OCI-LY7 (cell line): ENCODE data around the gene UGT1A6. TPM values are rescaled to one million over a fixed set of nuclear protein-coding genes. Genes with fewer than 3 reads are reported as not detected.

Experiments used
- BruUV-seq: library from RNA; stranded (reverse); fragments of 400-500 nt; replicated peaks from 2 replicates; lab custom pipeline; 2021; lab: Mats Ljungman, UMichigan
- CTCF ChIA-PET: fragments of 300-600 bp; sonication (Branson Sonifier 250); formaldehyde crosslinking; loops from one replicate; lab custom pipeline; 2022; ENCODE audit warnings: antibody characterized with exemption; ENCODE audit not compliant: unreplicated experiment; lab: Charles Lee
- POLR2A ChIA-PET: fragments of 300-600 bp; sonication (Branson Sonifier 250); formaldehyde crosslinking; loops from one replicate; lab custom pipeline; 2022; ENCODE audit warnings: antibody characterized with exemption; lab: Charles Lee
- DNase-seq: peaks from one replicate; pipeline ENCODE4 v3.0.0-alpha.2; 2015; ENCODE audit warnings: low spot score
- H2AFZ ChIP-seq: fragments of 200-600 bp; sonication (generic), shearing (Covaris generic); 2 replicates; pipeline ENCODE4 v1.6.1; 2014; ENCODE audit warnings: mild to moderate bottlenecking, antibody characterized with exemption, low read length, moderate library complexity
- H3K27ac ChIP-seq: fragments of 200-600 bp; sonication (generic); 2 replicates; pipeline ENCODE4 v1.5.1; 2014; ENCODE audit warnings: mixed run types, low read depth, mild to moderate bottlenecking, moderate library complexity, low read length, inconsistent platforms; ENCODE audit not compliant: poor library complexity, severe bottlenecking
- H3K36me3 ChIP-seq: fragments of 200-600 bp; sonication (generic); 2 replicates; pipeline ENCODE4 v1.6.1; 2014; ENCODE audit warnings: mild to moderate bottlenecking, antibody characterized with exemption, low read length, moderate library complexity, mixed read lengths; ENCODE audit not compliant: insufficient read depth
- H3K4me1 ChIP-seq: fragments of 200-600 bp; sonication (generic); 2 replicates; pipeline ENCODE4 v1.5.1; 2014; ENCODE audit warnings: mild to moderate bottlenecking, low read length; ENCODE audit not compliant: insufficient read depth, poor library complexity, severe bottlenecking
- H3K4me2 ChIP-seq: fragments of 200-600 bp; sonication (generic); 2 replicates; pipeline ENCODE4 v1.6.1; 2014; ENCODE audit warnings: mild to moderate bottlenecking, low read length
- H3K4me3 ChIP-seq: fragments of 200-600 bp; sonication (generic); 2 replicates; pipeline ENCODE4 v1.5.1; 2014; ENCODE audit warnings: mild to moderate bottlenecking, low read depth, low read length; ENCODE audit not compliant: poor library complexity, severe bottlenecking
- H3K79me2 ChIP-seq: fragments of 200-600 bp; sonication (generic); 2 replicates; pipeline ENCODE4 v1.6.1; 2016; ENCODE audit warnings: low read depth, mild to moderate bottlenecking, low read length, moderate library complexity, mixed read lengths; ENCODE audit not compliant: insufficient read depth
- H3K9me2 ChIP-seq: fragments of 200-600 bp; sonication (generic); 2 replicates; pipeline ENCODE4 v1.6.1; 2016; ENCODE audit warnings: mild to moderate bottlenecking, low read length, mixed read lengths; ENCODE audit not compliant: insufficient read depth
- H3K9me3 ChIP-seq: fragments of 200-600 bp; sonication (generic); 2 replicates; pipeline ENCODE4 v1.6.1; 2014; ENCODE audit warnings: mild to moderate bottlenecking, mixed run types, low read length, mixed read lengths
- H4K20me1 ChIP-seq: fragments of 200-600 bp; sonication (generic); 2 replicates; pipeline ENCODE4 v1.6.1; 2014; ENCODE audit warnings: mild to moderate bottlenecking, antibody characterized with exemption, low read length, moderate library complexity, mixed read lengths; ENCODE audit not compliant: insufficient read depth
- EZH2phosphoT487 ChIP-seq: fragments of 200-600 bp; sonication (generic); IDR thresholded peaks from 2 replicates; pipeline ENCODE4 v1.6.1; 2018; ENCODE audit warnings: low read depth, borderline replicate concordance, mild to moderate bottlenecking, mixed run types, antibody characterized with exemption, low read length, moderate library complexity, mixed read lengths
- intact Hi-C: fragments of 100-400 bp; cut with micrococcal nuclease; formaldehyde crosslinking; loops from one replicate; pipeline ENCODE4 v1.10.0; 2022; ENCODE audit not compliant: unreplicated experiment
- total RNA-seq, 2 experiments: library from RNA; depleted of rRNA in 1 of 2; stranded (reverse); fragments of >200 nt in 1 of 2; shearing (Covaris generic) in 1 of 2; gene quantifications; 2 replicates each; pipeline ENCODE4 v1.2.3, GENCODE V29; 2014 to 2022
- TF ChIP-seq, protein P1 (sequence below): fragments of 200-600 bp; sonication (generic); conservative IDR thresholded peaks from 2 replicates; pipeline ENCODE4 v1.5.1; 2014; ENCODE audit warnings: mild to moderate bottlenecking, antibody characterized with exemption, low read length, moderate library complexity, mixed read lengths

The UGT1A6 gene
- total RNA-seq, 2 experiments from 2014 or later: not detected

DNA sequence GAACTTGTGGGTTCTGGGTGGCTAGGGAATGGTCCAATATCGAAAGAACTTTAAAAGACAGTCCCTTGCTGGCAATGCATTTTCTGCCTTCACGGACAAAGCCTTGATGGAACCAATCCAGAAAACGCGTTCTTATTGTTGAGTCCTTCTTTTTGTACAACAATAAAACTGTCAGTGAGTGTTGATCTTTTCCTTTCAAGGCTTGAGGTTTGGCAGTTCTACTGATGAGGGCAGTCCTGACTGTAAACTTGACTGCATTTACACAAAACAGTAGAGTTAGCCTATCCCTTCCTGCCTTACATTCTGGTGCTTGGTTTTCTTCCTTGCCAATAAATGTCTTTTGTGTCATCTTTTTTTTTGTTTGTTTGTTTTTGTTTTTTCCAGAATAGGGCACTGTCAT lies 13.5 kb upstream of the UGT1A6 start:
- no peak overlapping the region for H3K27ac ChIP-seq
- no peak for DNase-seq
- H4K20me1 ChIP-seq: no peaks in the 10 kb centered on the region
- peaks cover 3% of the 10 kb centered on the region for H3K4me1 ChIP-seq
- H3K36me3 ChIP-seq: no peaks in the 10 kb centered on the region
- no peak overlapping the region for H3K4me3 ChIP-seq
- intact Hi-C loops: no loop called here
- H3K9me3 ChIP-seq: no peaks in the 10 kb centered on the region
- no peaks in the 10 kb centered on the region for H3K79me2 ChIP-seq
- ChIA-PET POLR2A (no interaction called here), CTCF (no interaction called here)
- BruUV-seq: no TSS peak
- no peak overlapping the region for H2AFZ ChIP-seq
- no peak overlapping the region for H3K4me2 ChIP-seq
- no peaks in the 10 kb centered on the region for H3K9me2 ChIP-seq
- TF ChIP-seq EZH2phosphoT487: no peak
- TF ChIP-seq, protein P1, sequence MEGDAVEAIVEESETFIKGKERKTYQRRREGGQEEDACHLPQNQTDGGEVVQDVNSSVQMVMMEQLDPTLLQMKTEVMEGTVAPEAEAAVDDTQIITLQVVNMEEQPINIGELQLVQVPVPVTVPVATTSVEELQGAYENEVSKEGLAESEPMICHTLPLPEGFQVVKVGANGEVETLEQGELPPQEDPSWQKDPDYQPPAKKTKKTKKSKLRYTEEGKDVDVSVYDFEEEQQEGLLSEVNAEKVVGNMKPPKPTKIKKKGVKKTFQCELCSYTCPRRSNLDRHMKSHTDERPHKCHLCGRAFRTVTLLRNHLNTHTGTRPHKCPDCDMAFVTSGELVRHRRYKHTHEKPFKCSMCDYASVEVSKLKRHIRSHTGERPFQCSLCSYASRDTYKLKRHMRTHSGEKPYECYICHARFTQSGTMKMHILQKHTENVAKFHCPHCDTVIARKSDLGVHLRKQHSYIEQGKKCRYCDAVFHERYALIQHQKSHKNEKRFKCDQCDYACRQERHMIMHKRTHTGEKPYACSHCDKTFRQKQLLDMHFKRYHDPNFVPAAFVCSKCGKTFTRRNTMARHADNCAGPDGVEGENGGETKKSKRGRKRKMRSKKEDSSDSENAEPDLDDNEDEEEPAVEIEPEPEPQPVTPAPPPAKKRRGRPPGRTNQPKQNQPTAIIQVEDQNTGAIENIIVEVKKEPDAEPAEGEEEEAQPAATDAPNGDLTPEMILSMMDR: no peak

DNA sequence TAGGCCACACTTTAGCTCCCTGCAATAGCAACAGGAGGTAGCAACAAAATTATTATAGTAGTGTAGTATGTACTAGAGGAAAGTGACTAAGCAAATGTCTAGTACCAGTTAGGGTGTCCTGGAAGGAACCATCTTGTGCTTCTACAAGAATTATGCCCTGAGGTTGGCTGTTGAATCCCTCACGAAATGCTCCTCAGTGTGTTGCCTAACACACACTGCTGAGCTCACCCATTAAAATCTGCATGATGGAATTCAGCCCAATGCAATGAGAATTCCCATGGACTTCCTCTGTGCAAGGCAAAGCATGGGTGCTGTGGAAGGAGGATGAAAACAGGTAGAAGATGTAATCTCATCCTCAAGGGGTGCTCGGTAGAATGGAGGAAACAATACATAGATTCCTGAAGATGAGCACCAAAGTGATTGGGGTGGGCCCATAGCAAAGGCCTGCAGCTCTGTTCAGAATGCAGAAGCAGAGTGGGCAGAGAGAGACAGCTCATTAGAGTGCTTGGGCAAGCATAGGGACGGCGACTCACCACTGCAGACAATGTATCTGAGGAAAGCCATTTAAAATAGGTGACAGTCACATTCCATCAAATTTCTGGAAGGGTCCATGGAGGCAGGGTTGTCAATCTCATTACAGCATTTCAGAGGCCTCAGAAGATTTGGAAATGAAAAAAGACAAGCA lies 12.2 kb upstream of the UGT1A6 start:
- TF ChIP-seq EZH2phosphoT487: no peak
- TF ChIP-seq, protein P1: no peak
- peaks cover 3% of the 10 kb centered on the region for H3K4me1 ChIP-seq
- no peaks in the 10 kb centered on the region for H3K9me2 ChIP-seq
- no TSS peak for BruUV-seq
- no peaks in the 10 kb centered on the region for H3K9me3 ChIP-seq
- intact Hi-C loops: no loop called here
- DNase-seq: no peak
- POLR2A ChIA-PET: no interaction called here
- H3K4me3 ChIP-seq: no peak overlapping the region
- CTCF ChIA-PET: no interaction called here
- H3K36me3 ChIP-seq: no peaks in the 10 kb centered on the region
- H3K27ac ChIP-seq: no peak overlapping the region
- H3K4me2 ChIP-seq: no peak overlapping the region
- no peaks in the 10 kb centered on the region for H4K20me1 ChIP-seq
- no peaks in the 10 kb centered on the region for H3K79me2 ChIP-seq
- no peak overlapping the region for H2AFZ ChIP-seq

DNA sequence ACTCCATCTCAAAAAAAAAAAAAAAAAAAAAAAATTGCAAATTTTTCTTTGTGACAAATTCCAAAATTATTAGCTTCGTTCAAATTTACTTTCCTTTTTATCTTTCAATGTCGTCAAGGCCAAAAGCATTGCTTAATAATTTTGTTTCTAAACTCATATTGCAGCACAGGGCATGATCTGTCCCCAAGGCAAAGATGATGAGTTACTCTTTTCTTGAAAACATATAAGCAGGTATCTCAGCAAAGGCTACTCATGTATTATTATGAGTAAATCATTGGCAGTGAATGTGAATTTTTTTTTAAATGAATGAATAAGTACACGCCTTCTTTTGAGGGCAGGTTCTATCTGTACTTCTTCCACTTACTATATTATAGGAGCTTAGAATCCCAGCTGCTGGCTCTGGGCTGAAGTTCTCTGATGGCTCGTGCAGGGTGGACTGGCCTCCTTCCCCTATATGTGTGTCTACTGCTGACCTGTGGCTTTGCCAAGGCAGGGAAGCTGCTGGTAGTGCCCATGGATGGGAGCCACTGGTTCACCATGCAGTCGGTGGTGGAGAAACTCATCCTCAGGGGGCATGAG lies 11.1 kb upstream of the UGT1A6 start, which contains the start of gene UGT1A7:
Gene UGT1A7 (plus strand): TSS at position 381 of the 579 bp plus-strand sequence. CDS start 37 bp downstream, at position 418.
- Histone ChIP-seq H2AFZ (no peak within 1 kb of the TSS), H3K4me2 (no peak within 1 kb of the TSS), H3K79me2 (no peaks in the 10 kb centered on the region), H3K36me3 (no peaks in the 10 kb centered on the region), H4K20me1 (no peaks in the 10 kb centered on the region), H3K4me1 (peaks cover 3% of the 10 kb centered on the region), H3K27ac (no peak within 1 kb of the TSS), H3K9me2 (no peaks in the 10 kb centered on the region), H3K9me3 (no peaks in the 10 kb centered on the region), H3K4me3 (no peak within 1 kb of the TSS)
- CTCF ChIA-PET: no interaction called here
- TF ChIP-seq EZH2phosphoT487: no peak
- TF ChIP-seq, protein P1: no peak
- POLR2A ChIA-PET: interaction anchor here (0.6 to 0.7 kb wide), 4 partner anchors 44 to 918 kb away, joined by 3 read pairs; no protein-coding TSS in a partner anchor
- intact Hi-C loops: no loop called here
- BruUV-seq: no TSS peak
- no peak for DNase-seq
